Measurements from ENCODE around the gene ARL5C.
A peak's percentile ranks its signal among the peaks of the same experiment; 100 is the strongest.

Gene ARL5C

GRCh38 chr17:39175695-39176093 is 9.7 kb upstream of the ARL5C start:
- Histone ChIP-seq H3K4me3 (ENCODE audit: low read length) (no peak overlapping the region), H3K9me2 (replicated peaks; ENCODE audit: control insufficient read depth, low read length) (no peaks in the 10 kb centered on the region), H3K9me3 (ENCODE audit: control insufficient read depth, insufficient read depth, low read length) (no peaks in the 10 kb centered on the region), H4K20me1 (ENCODE audit: control insufficient read depth, insufficient read depth, low read depth, low read length) (peaks cover 4% of the 10 kb centered on the region; the same call in 1 of the 2 replicates), H3K4me1 (ENCODE audit: control insufficient read depth, low read length) (peaks cover 11% of the 10 kb centered on the region), H3K79me2 (ENCODE audit: control insufficient read depth, low read length) (no peaks in the 10 kb centered on the region), H3F3A (ENCODE audit: control insufficient read depth, insufficient read depth) (no peaks in the 10 kb centered on the region; the same call in 1 of the 2 replicates), H3K27ac (ENCODE audit: low read depth, low read length) (no peak overlapping the region), H3K27me3 (ENCODE audit: control insufficient read depth, low read length) (no peaks in the 10 kb centered on the region), H3K4me2 (ENCODE audit: low read length) (no peak overlapping the region), H3K36me3 (ENCODE audit: control insufficient read depth, low read length) (peaks cover 42% of the 10 kb centered on the region)
- TF ChIP-seq CTCF (IDR thresholded peaks at IDR 0.05; ENCODE audit: low read depth, low read length, poor library complexity, severe bottlenecking) (no peak), EZH2phosphoT487 (IDR thresholded peaks at IDR 0.05; ENCODE audit: borderline replicate concordance, low read length) (no peak)

DNA sequence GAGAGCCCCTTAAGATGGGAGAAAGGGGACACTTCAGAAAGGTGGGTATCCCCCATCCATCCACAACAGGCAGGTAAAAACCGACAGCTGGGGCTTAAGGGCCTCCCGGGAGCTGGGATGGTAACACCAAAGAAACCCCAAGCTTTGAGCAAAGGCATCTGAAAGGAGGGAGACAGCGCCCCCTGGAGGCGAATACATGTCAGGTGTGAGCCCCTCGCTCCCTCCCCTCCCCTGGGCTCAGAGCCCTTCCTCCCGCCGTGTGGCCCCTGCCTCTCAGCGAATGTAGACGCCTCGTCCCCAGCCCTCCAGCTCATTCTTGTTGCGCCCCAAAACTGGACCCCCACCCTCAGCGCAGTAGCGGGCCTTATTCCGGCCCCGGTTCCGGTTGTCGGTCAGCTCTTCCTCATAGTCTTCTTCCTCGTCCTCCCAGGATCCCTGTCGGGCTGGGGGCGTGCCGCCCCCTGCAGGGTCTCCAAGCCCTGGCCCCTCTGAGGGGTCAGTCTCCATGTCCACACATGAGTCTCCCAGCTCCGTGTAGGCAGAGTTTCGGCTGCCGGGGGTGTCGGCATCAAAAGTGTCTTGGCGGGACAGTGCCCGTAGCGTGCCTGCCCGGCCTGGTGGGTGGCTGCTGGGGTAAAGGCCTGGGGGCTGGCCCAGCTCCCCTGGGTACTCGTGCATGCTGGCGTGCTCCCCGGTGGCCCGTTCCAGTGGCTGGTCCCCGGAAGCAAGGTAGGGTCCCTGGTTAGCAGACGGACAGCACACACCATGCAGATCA is 9.1 kb upstream of the ARL5C start:
- Histone ChIP-seq H3K79me2 (ENCODE audit: control insufficient read depth, low read length) (no peaks in the 10 kb centered on the region), H3F3A (ENCODE audit: control insufficient read depth, insufficient read depth) (peaks cover 1% of the 10 kb centered on the region), H4K20me1 (ENCODE audit: control insufficient read depth, insufficient read depth, low read depth, low read length) (peaks cover 4% of the 10 kb centered on the region; the same call in 1 of the 2 replicates), H3K36me3 (ENCODE audit: control insufficient read depth, low read length) (peaks cover 42% of the 10 kb centered on the region), H3K9me3 (ENCODE audit: control insufficient read depth, insufficient read depth, low read length) (no peaks in the 10 kb centered on the region), H3K4me2 (ENCODE audit: low read length) (no peak overlapping the region), H3K27me3 (ENCODE audit: control insufficient read depth, low read length) (no peaks in the 10 kb centered on the region), H3K27ac (ENCODE audit: low read depth, low read length) (no peak overlapping the region), H3K4me3 (ENCODE audit: low read length) (no peak overlapping the region), H3K4me1 (ENCODE audit: control insufficient read depth, low read length) (peaks cover 16% of the 10 kb centered on the region), H3K9me2 (replicated peaks; ENCODE audit: control insufficient read depth, low read length) (no peaks in the 10 kb centered on the region)
- TF ChIP-seq EZH2phosphoT487 (IDR thresholded peaks at IDR 0.05; ENCODE audit: borderline replicate concordance, low read length): no peak
- peak; percentile 96 for TF ChIP-seq CTCF (IDR thresholded peaks at IDR 0.05; ENCODE audit: low read depth, low read length, poor library complexity, severe bottlenecking)

DNA sequence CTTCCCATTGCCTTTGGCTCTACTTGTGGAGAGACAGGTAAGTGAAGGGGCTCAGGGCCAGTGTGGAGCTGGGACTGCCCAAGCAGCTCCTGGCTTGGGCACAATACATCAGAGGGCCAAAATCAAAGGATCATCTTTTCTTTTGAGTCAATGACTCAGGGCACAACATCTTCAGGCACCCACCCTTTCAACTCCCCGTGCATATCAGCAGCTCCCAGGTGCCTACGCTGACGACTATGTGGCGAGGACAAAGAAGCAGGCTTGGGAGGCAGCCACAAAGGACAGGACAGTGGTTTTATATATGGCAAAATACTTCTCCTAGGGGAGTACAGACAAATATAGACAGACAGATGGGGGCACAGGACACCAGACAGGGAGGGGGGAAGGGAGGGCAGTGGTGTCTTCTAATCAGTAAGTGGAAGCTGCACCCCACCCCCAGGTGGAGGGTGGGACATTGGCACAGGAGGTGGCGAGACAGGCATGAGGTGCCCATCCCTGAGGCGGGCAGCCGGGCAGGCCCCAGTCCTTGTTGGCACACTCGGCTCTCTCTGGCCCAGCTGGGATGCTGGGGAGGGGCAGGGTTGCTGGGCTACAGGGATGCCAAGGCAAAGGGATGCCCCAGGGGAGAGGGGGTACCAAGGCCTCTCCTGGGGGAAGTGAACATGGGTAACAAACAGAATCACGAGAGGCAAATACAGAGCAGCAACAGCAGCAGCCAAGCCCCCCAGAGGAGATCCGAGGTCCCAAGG is 7.7 kb upstream of the ARL5C start:
- Histone ChIP-seq H3F3A (ENCODE audit: control insufficient read depth, insufficient read depth) (peaks cover 2% of the 10 kb centered on the region), H3K4me2 (ENCODE audit: low read length) (no peak overlapping the region; the same call in 1 of the 2 replicates), H3K4me1 (ENCODE audit: control insufficient read depth, low read length) (peaks cover 19% of the 10 kb centered on the region), H3K9me3 (ENCODE audit: control insufficient read depth, insufficient read depth, low read length) (no peaks in the 10 kb centered on the region), H3K36me3 (ENCODE audit: control insufficient read depth, low read length) (peaks cover 38% of the 10 kb centered on the region), H3K27me3 (ENCODE audit: control insufficient read depth, low read length) (no peaks in the 10 kb centered on the region), H3K9me2 (replicated peaks; ENCODE audit: control insufficient read depth, low read length) (no peaks in the 10 kb centered on the region), H4K20me1 (ENCODE audit: control insufficient read depth, insufficient read depth, low read depth, low read length) (peaks cover 4% of the 10 kb centered on the region; the same call in 1 of the 2 replicates), H3K4me3 (ENCODE audit: low read length) (no peak overlapping the region), H3K79me2 (ENCODE audit: control insufficient read depth, low read length) (no peaks in the 10 kb centered on the region), H3K27ac (ENCODE audit: low read depth, low read length) (no peak overlapping the region)
- TF ChIP-seq CTCF (IDR thresholded peaks at IDR 0.05; ENCODE audit: low read depth, low read length, poor library complexity, severe bottlenecking) (no peak), EZH2phosphoT487 (IDR thresholded peaks at IDR 0.05; ENCODE audit: borderline replicate concordance, low read length) (no peak)

Measured in DOHH2 (cell line).